Breast epithelium (tissue), 4 donors: ENCODE measurements around the gene LGALS3BP. TPM values are rescaled to one million over a fixed set of nuclear protein-coding genes. Genes with fewer than 3 reads are reported as not detected.
A peak's percentile ranks its signal among the peaks of the same experiment; 100 is the strongest.

Experiments
- DNase-seq, 2 donors: peaks; one replicate each; pipeline ENCODE4 v3.0.0-alpha.2; 2019; ENCODE audit warnings: low spot score in 2 of 2
- H3K27ac ChIP-seq, 2 donors: fragments of 200-600 bp; sonication (generic) in 1 of 2; one replicate each; pipeline ENCODE4 v1.5.1; 2016 to 2019; ENCODE audit warnings: mild to moderate bottlenecking in 1 of 2
- H3K27me3 ChIP-seq, 2 donors: fragments of 200-600 bp; sonication (generic) in 1 of 2; one replicate each; pipeline versions ENCODE4 v1.5.1 to v1.6.0; 2017 to 2019; ENCODE audit warnings: control low read depth in 1 of 2, mild to moderate bottlenecking in 1 of 2
- H3K36me3 ChIP-seq: fragments of 200-600 bp; one replicate; pipeline ENCODE4 v1.5.1; 2019
- H3K4me1 ChIP-seq, 2 donors: fragments of 200-600 bp; sonication (generic); one replicate each; pipeline ENCODE4 v1.5.1; 2016 to 2019; ENCODE audit warnings: control low read depth in 1 of 2
- H3K4me3 ChIP-seq, 3 donors: fragments of 200-600 bp; sonication (generic); 1 replicate in 2 of 3; 2 replicates in 1 of 3; pipeline ENCODE4 v1.5.1; 2016 to 2019; ENCODE audit warnings: mild to moderate bottlenecking in 3 of 3, moderate library complexity in 2 of 3
- H3K9me3 ChIP-seq, 2 donors: fragments of 200-600 bp; sonication (generic) in 1 of 2; one replicate each; pipeline ENCODE4 v1.5.1; 2016 to 2019; ENCODE audit warnings: control low read depth in 1 of 2
- POLR2A ChIP-seq: fragments of 450-650 bp; IDR thresholded peaks from one replicate; pipeline ENCODE4 v1.6.1; 2016; ENCODE audit warnings: antibody characterized with exemption, mild to moderate bottlenecking, moderate library complexity
- POLR2AphosphoS5 ChIP-seq, 3 donors: sonication (generic); formaldehyde crosslinking; IDR thresholded peaks; one replicate each; pipeline ENCODE4 v1.6.1; 2017; ENCODE audit warnings: antibody characterized with exemption in 3 of 3
- intact Hi-C: fragments of 100-400 bp; cut with DNase I; formaldehyde crosslinking; loops from one replicate; pipeline ENCODE4 v1.15.1; 2023; ENCODE audit warnings: low total_unique reads
- total RNA-seq, 3 donors: library from RNA; depleted of rRNA; stranded (reverse); fragments of >200 nt; gene quantifications; one replicate each; pipeline ENCODE4 v1.1.0, GENCODE V29; 2016
- TF ChIP-seq, protein P1 (sequence below), 3 donors: fragments of 450-650 bp; IDR thresholded peaks; one replicate each; pipeline ENCODE4 v1.5.1; 2016 to 2017; ENCODE audit warnings: antibody characterized with exemption in 3 of 3, mild to moderate bottlenecking in 3 of 3, moderate library complexity in 3 of 3

LGALS3BP gene
- total RNA-seq, 3 donors from 2014 or later = 192 to 532 (median 206) TPM

DNA sequence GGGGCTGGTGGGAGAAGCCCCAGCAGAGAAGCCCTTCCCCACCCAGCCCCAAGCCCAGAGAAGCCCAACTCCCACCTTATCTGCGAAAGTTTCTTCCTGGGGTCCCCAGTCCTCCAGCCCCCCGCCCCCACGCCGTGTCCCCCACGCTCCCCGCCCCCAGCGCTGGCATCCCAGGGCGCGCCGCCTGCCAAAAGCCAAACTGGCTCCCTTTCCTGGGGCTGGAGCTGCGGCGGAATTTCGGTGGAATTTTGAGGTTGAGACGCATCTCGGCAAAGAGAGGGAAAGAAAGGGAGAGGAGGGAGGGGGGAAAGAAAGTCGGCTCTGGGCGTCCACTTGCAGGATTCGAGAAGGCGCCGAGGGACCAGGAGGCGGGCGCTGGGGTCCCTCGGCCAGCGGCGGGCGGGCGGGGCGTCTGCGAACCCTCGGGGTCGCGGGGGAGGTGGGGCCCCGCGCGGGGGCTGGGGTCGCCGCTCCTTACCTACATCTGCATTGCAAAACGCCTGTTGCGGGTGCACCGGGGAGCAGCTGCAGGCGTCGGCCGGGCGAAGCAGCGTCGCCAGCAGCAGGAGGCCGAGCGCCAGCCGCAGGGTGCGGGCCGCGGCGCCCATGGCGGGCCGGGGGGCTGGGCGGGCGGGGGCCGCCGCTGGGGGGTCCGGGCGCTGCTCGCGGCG, 55.1 kb downstream of the LGALS3BP start:
- Histone ChIP-seq H3K4me3 (peak overlapping the region; percentile 79 to 93 (median 82)), H3K27ac (peak overlapping the region; percentile 87 to 97), H3K4me1 (peaks cover 6 to 11% of the 10 kb centered on the region in 2 donors), H3K9me3 (no peaks in the 10 kb centered on the region), H3K27me3 (no peaks in the 10 kb centered on the region), H3K36me3 (no peaks in the 10 kb centered on the region)
- TF ChIP-seq POLR2AphosphoS5 (IDR thresholded peaks at IDR 0.05) = no peak
- TF ChIP-seq, protein P1, sequence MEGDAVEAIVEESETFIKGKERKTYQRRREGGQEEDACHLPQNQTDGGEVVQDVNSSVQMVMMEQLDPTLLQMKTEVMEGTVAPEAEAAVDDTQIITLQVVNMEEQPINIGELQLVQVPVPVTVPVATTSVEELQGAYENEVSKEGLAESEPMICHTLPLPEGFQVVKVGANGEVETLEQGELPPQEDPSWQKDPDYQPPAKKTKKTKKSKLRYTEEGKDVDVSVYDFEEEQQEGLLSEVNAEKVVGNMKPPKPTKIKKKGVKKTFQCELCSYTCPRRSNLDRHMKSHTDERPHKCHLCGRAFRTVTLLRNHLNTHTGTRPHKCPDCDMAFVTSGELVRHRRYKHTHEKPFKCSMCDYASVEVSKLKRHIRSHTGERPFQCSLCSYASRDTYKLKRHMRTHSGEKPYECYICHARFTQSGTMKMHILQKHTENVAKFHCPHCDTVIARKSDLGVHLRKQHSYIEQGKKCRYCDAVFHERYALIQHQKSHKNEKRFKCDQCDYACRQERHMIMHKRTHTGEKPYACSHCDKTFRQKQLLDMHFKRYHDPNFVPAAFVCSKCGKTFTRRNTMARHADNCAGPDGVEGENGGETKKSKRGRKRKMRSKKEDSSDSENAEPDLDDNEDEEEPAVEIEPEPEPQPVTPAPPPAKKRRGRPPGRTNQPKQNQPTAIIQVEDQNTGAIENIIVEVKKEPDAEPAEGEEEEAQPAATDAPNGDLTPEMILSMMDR (IDR thresholded peaks at IDR 0.05) = no peak
- TF ChIP-seq POLR2A = no peak
- intact Hi-C loops = no loop called here
- peak in 1 of 2 donors; percentile 33 for DNase-seq

DNA sequence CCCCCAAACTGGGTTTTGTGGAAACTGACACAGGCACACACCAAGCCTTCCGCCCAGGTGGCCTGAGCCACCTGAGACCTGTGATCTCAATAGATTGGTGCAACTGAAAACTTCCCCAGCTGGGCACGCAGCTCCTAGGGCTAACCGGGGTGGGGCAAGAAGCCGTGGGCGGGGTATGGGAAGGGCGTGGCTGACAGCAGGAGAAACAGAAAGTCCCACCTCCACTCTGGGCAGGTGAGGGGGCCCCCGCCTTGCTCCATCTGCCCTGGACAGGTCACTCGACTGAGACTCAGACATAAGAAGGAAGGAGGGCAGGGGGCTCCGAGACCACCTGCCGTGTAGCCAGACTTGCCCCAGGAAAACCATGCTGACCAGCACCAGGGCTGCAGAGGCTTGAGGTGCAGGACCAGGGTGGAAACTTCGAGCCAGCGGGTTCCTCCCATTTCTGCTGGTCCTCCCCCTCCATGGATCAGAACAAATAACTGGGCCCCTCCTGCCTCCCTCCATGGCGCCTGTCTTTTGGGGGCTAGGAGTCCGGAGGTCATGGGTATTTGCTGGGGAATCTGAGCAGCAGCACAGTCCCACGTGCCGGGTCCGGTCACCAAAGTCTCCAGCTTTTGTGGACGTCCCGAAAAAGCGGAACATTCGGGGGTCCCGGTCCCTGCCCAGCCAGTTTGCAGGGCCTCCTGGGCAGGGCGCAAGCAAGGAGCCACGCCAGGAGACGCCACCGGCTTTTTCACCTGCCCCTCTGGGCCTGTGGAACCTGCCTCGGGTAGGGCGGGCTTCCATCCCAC, 55.9 kb downstream of the LGALS3BP start:
- intact Hi-C loops = loop anchor here (2.0 kb wide), 1 partner anchor 59 kb away; no protein-coding TSS in a partner anchor
- TF ChIP-seq, protein P1 (IDR thresholded peaks at IDR 0.05) = no peak
- TF ChIP-seq POLR2AphosphoS5 (IDR thresholded peaks at IDR 0.05) = no peak
- no peak for TF ChIP-seq POLR2A
- Histone ChIP-seq H3K27ac (peak overlapping the region; percentile 87 to 97), H3K4me3 (peak overlapping the region; percentile 79 to 93 (median 82)), H3K4me1 (peaks cover 6 to 11% of the 10 kb centered on the region in 2 donors), H3K36me3 (no peaks in the 10 kb centered on the region), H3K27me3 (no peaks in the 10 kb centered on the region), H3K9me3 (no peaks in the 10 kb centered on the region)
- DNase-seq = peak; percentile 82

GRCh38 chr17:78922816-78923498, 56.8 kb downstream of the LGALS3BP start:
- H3K9me3 ChIP-seq = no peaks in the 10 kb centered on the region
- no peaks in the 10 kb centered on the region for H3K36me3 ChIP-seq
- TF ChIP-seq, protein P1 (IDR thresholded peaks at IDR 0.05) = no peak
- TF ChIP-seq POLR2A (no peak), POLR2AphosphoS5 (IDR thresholded peaks at IDR 0.05) (no peak)
- intact Hi-C loops = loop anchor here (2.0 kb wide), 1 partner anchor 58 kb away; no protein-coding TSS in a partner anchor
- DNase-seq = no peak
- peaks cover 6 to 11% of the 10 kb centered on the region in 2 donors for H3K4me1 ChIP-seq
- H3K4me3 ChIP-seq = peak overlapping the region; percentile 79 to 93 (median 82)
- no peaks in the 10 kb centered on the region for H3K27me3 ChIP-seq
- H3K27ac ChIP-seq = peak overlapping the region; percentile 87 to 97

- H3K4me1 ChIP-seq = peaks cover 6 to 11% of the 10 kb centered on the region in 2 donors
- H3K9me3 ChIP-seq = no peaks in the 10 kb centered on the region
- intact Hi-C loops = no loop called here
- TF ChIP-seq, protein P1 (IDR thresholded peaks at IDR 0.05) = no peak
- TF ChIP-seq POLR2A (no peak), POLR2AphosphoS5 (IDR thresholded peaks at IDR 0.05) (no peak)
- no peaks in the 10 kb centered on the region for H3K36me3 ChIP-seq
- H3K27ac ChIP-seq = peak overlapping the region; percentile 87 to 97
- H3K27me3 ChIP-seq = no peaks in the 10 kb centered on the region
- no peak for DNase-seq
- H3K4me3 ChIP-seq = peak overlapping the region in 2 of 3 donors; percentile 48 to 82
Measured at GRCh38 chr17:78921437-78921971, 58.2 kb downstream of the LGALS3BP start.

Other genes with a start within 250 kb of the LGALS3BP start
- 10 to 100 TPM; 49.5 to 64.8 (median 50.7) TPM for gene CYTH1, start 197.7 kb downstream of the LGALS3BP start, total RNA-seq
- 10 to 100 TPM; 50.2 to 58.8 (median 55.4) TPM for gene USP36, start 139.1 kb downstream of the LGALS3BP start, total RNA-seq
- gene CEP295NL, start 76.7 kb downstream of the LGALS3BP start, total RNA-seq = 1 to 10 TPM; 1.8 to 7.2 (median 2.6) TPM
- 100 to 1,000 TPM in 2 of 3 donors, 10 to 100 TPM in 1; 72.0 to 344 (median 112) TPM for gene TIMP2, start 54.5 kb downstream of the LGALS3BP start, total RNA-seq
- gene CANT1, start 29.8 kb upstream of the LGALS3BP start, total RNA-seq = 10 to 100 TPM; 26.1 to 48.1 (median 41.0) TPM
- 100 to 1,000 TPM in 1 of 3 donors, 10 to 100 TPM in 2; 54.0 to 326 (median 61.9) TPM for gene C1QTNF1, start 44.2 kb upstream of the LGALS3BP start, total RNA-seq
- gene ENGASE, start 94.9 kb upstream of the LGALS3BP start, total RNA-seq = 10 to 100 TPM; 27.4 to 35.0 (median 31.5) TPM